HCT116 (cell line): ENCODE measurements around the gene PRRX2.

Experiments used
- CEBPB ChIP-seq: IDR thresholded peaks from 2 replicates; pipeline ENCODE4 v1.6.1; 2012; ENCODE audit warnings: low read depth
- CTCF ChIP-seq, 3 experiments: fragments of 200-600 bp in 1 of 3; sonication (generic) in 1 of 3; IDR thresholded peaks in 2 of 3; conservative IDR thresholded peaks in 1 of 3; 2 replicates each; pipeline ENCODE4 v1.5.1; 2012 to 2017; ENCODE audit warnings: low read depth in 2 of 3, low read length in 2 of 3, antibody characterized with exemption in 1 of 3, borderline replicate concordance in 1 of 3, control low read depth in 1 of 3, mild to moderate bottlenecking in 1 of 3, mixed read lengths in 1 of 3, mixed run types in 1 of 3, moderate library complexity in 1 of 3; ENCODE audit not compliant: insufficient read depth in 1 of 3
- EGR1 ChIP-seq: IDR thresholded peaks from 2 replicates; pipeline ENCODE4 v1.6.1; 2012; ENCODE audit warnings: low read depth
- EZH2 ChIP-seq: fragments of 200-600 bp; sonication (generic); IDR thresholded peaks from 2 replicates; pipeline ENCODE4 v1.6.1; 2017; ENCODE audit warnings: antibody characterized with exemption, mixed run types
- EZH2phosphoT487 ChIP-seq: fragments of 200-600 bp; IDR thresholded peaks from 2 replicates; pipeline ENCODE4 v1.6.1; 2018; ENCODE audit warnings: antibody characterized with exemption, borderline replicate concordance
- POLR2A ChIP-seq: IDR thresholded peaks from 2 replicates; pipeline ENCODE4 v1.7.0; 2011; ENCODE audit warnings: borderline replicate concordance; ENCODE audit not compliant: insufficient read depth, insufficient read length; ENCODE audit errors: extremely low read depth
- POLR2AphosphoS5 ChIP-seq: IDR thresholded peaks from 2 replicates; pipeline ENCODE4 v1.6.1; 2011; ENCODE audit warnings: mild to moderate bottlenecking, low read depth, low read length, moderate library complexity
- RAD21 ChIP-seq: IDR thresholded peaks from 2 replicates; pipeline ENCODE4 v1.6.1; 2012; ENCODE audit warnings: low read depth, mild to moderate bottlenecking
- REST ChIP-seq: IDR thresholded peaks from 2 replicates; pipeline ENCODE4 v1.6.1; 2012; ENCODE audit warnings: low read depth
- TCF7L2 ChIP-seq: IDR thresholded peaks from 2 replicates; pipeline ENCODE4 v1.7.0; 2011; ENCODE audit warnings: borderline replicate concordance, inconsistent platforms; ENCODE audit not compliant: insufficient read depth, insufficient read length; ENCODE audit errors: extremely low read depth
- YY1 ChIP-seq: IDR thresholded peaks from 2 replicates; pipeline ENCODE4 v1.6.1; 2011; ENCODE audit warnings: low read length, low read depth, moderate library complexity, mild to moderate bottlenecking; ENCODE audit not compliant: insufficient replicate concordance; ENCODE audit errors: extremely low read depth
- TF ChIP-seq, protein P1 (sequence below): IDR thresholded peaks from 2 replicates; pipeline ENCODE4 v1.6.1; 2012

- TF ChIP-seq POLR2A (no peak), EGR1 (no peak), CTCF (IDR thresholded peaks at IDR 0.05 in 2 of 3, conservative IDR thresholded peaks at IDR 0.05 in 1 of 3; ENCODE audit: borderline replicate concordance in 1 of 3, insufficient read depth in 1 of 3, low read depth in 2 of 3, low read length in 2 of 3) (no peak), POLR2AphosphoS5 (no peak), EZH2phosphoT487 (no peak), YY1 (no peak), REST (no peak), RAD21 (no peak), TCF7L2 (no peak), EZH2 (no peak), CEBPB (no peak)
- TF ChIP-seq, protein P1, sequence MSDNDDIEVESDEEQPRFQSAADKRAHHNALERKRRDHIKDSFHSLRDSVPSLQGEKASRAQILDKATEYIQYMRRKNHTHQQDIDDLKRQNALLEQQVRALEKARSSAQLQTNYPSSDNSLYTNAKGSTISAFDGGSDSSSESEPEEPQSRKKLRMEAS, result no peak
Measured at GRCh38 chr9:129768486-129768885, 103.0 kb downstream of the PRRX2 start.
